ENCODE data around the gene NCK2.

DNA sequence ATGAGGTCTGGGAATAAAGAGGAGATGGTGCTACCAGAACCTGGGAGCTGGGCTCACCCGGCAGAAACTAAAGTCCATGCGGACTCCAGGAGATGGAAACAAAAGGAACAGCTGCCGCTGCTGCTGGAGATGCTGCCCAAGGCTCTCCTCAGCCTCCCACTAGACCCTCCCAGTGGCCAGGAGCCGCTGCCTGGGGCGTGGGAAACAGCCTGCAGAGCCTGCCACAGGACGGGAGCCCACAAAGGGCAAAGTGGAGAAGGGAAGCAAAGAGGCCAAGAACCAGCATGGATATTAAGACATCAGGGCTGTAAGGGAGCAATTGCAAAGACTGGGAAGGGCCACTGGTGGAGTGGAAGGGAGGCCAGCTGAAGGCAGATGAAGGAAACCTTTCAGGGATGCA is 179.6 kb downstream of the NCK2 start:
- TF ChIP-seq CTCF (IDR thresholded peaks at IDR 0.05; ENCODE audit: poor library complexity), result no peak
- no peak for TF ChIP-seq EZH2 (IDR thresholded peaks at IDR 0.05; ENCODE audit: borderline replicate concordance)
- no peak for TF ChIP-seq EZH2phosphoT487 (IDR thresholded peaks at IDR 0.05; ENCODE audit: low read depth, severe bottlenecking, unreplicated experiment)
